Spinal cord (tissue), 10 donors: ENCODE data around the gene ZNF438. TPM values are rescaled to one million over a fixed set of nuclear protein-coding genes. Genes with fewer than 3 reads are reported as not detected.

Source experiments
- DNase-seq, 6 donors: peaks; one replicate each; pipeline versions ENCODE4 v3.0.0 to v3.0.0-alpha.2; 2013 to 2015; ENCODE audit warnings: low spot score in 6 of 6, low read depth in 4 of 6
- H3K27ac ChIP-seq: one replicate; pipeline ENCODE4 v1.5.1; 2013; ENCODE audit warnings: low read depth, low read length, control low read depth
- H3K27me3 ChIP-seq: one replicate; pipeline ENCODE4 v1.6.1; 2013; ENCODE audit warnings: low read length; ENCODE audit not compliant: control insufficient read depth, insufficient read depth
- H3K36me3 ChIP-seq: one replicate; pipeline ENCODE4 v1.6.1; 2013; ENCODE audit warnings: low read length; ENCODE audit not compliant: control insufficient read depth, insufficient read depth
- H3K4me1 ChIP-seq: one replicate; pipeline ENCODE4 v1.6.1; 2013; ENCODE audit warnings: low read length; ENCODE audit not compliant: control insufficient read depth, insufficient read depth
- H3K4me3 ChIP-seq: one replicate; pipeline ENCODE4 v1.5.1; 2013; ENCODE audit warnings: low read depth, low read length, control low read depth
- H3K9me3 ChIP-seq: one replicate; pipeline ENCODE4 v1.6.1; 2013; ENCODE audit warnings: low read length; ENCODE audit not compliant: control insufficient read depth, insufficient read depth
- WGBS: methylation state at CpG from one replicate; pipeline ENCODE4 v1.1.5; 2013; ENCODE audit warnings: missing lambda C conversion rate; ENCODE audit not compliant: insufficient coverage; 5-methylcytosine and 5-hydroxymethylcytosine counted together
- polyA plus RNA-seq, 2 donors: library from polyadenylated mRNA; unstranded; fragments of 120-200 nt; gene quantifications; one replicate each; pipeline ENCODE4 v1.2.1, GENCODE V29; 2013; ENCODE audit not compliant: insufficient read length in 2 of 2
- total RNA-seq, 2 donors: library from RNA; depleted of rRNA in 1 of 2; stranded (reverse); fragments of 120-200 nt in 1 of 2; fragments of >200 nt in 1 of 2; gene quantifications; one replicate each; pipeline versions ENCODE4 v1.2.3 to v1.2.4, GENCODE V29; 2013 to 2014
- donor health status: healthy.

ZNF438 gene
- total and polyA plus RNA-seq, 4 donors = 5.8 to 12.4 (median 7.0) TPM

- Histone ChIP-seq H3K4me1 (no peaks in the 10 kb centered on the region), H3K36me3 (peaks cover 3% of the 10 kb centered on the region), H3K27ac (no peak overlapping the region), H3K27me3 (no peaks in the 10 kb centered on the region), H3K9me3 (peaks cover 5% of the 10 kb centered on the region), H3K4me3 (no peak overlapping the region)
- WGBS = 100% methylated on average over 3 of the region's 4 CpGs
- DNase-seq = no peak
Observed at GRCh38 chr10:30992681-30993080, 39.0 kb downstream of the ZNF438 start.

- Histone ChIP-seq H3K27me3 (no peaks in the 10 kb centered on the region), H3K4me3 (no peak overlapping the region), H3K36me3 (peaks cover 3% of the 10 kb centered on the region), H3K9me3 (peaks cover 5% of the 10 kb centered on the region), H3K27ac (no peak overlapping the region), H3K4me1 (no peaks in the 10 kb centered on the region)
- whole genome bisulfite sequencing = 86% methylated on average over 1 of the region's 1 CpG
- DNase-seq = no peak
Observed at GRCh38 chr10:30991647-30992011, 40.0 kb downstream of the ZNF438 start.

- no peak overlapping the region for H3K4me3 ChIP-seq
- no peaks in the 10 kb centered on the region for H3K4me1 ChIP-seq
- H3K27me3 ChIP-seq = no peaks in the 10 kb centered on the region
- H3K36me3 ChIP-seq = peaks cover 3% of the 10 kb centered on the region
- 91% methylated on average over 2 of the region's 2 CpGs for WGBS
- H3K9me3 ChIP-seq = peaks cover 5% of the 10 kb centered on the region
- DNase-seq = no peak
- no peak overlapping the region for H3K27ac ChIP-seq
Observed at GRCh38 chr10:30990971-30991646, 40.6 kb downstream of the ZNF438 start.

GRCh38 chr10:30990351-30990750 lies 41.3 kb downstream of the ZNF438 start:
- H3K4me3 ChIP-seq = no peak overlapping the region

GRCh38 chr10:30988831-30989435 lies 42.7 kb downstream of the ZNF438 start:
- Histone ChIP-seq H3K27me3 (no peaks in the 10 kb centered on the region), H3K27ac (no peak overlapping the region), H3K4me1 (no peaks in the 10 kb centered on the region), H3K36me3 (peaks cover 3% of the 10 kb centered on the region), H3K4me3 (no peak overlapping the region), H3K9me3 (no peaks in the 10 kb centered on the region)
- no peak for DNase-seq
- WGBS = no CpG with 5 or more reads among the region's 1 CpG

More at GRCh38 chr10:30990351-30990750, 41.3 kb downstream of the ZNF438 start:
- Histone ChIP-seq H3K4me1 (no peaks in the 10 kb centered on the region), H3K9me3 (peaks cover 4% of the 10 kb centered on the region), H3K27me3 (no peaks in the 10 kb centered on the region), H3K36me3 (peaks cover 3% of the 10 kb centered on the region), H3K27ac (no peak overlapping the region)
- no peak for DNase-seq
- WGBS = no CpG with 5 or more reads among the region's 2 CpGs

GRCh38 chr10:30987463-30987862 lies 44.2 kb downstream of the ZNF438 start:
- no peak overlapping the region for H3K27ac ChIP-seq
- no peak for DNase-seq
- no peak overlapping the region for H3K4me3 ChIP-seq
- no peaks in the 10 kb centered on the region for H3K4me1 ChIP-seq
- no peaks in the 10 kb centered on the region for H3K9me3 ChIP-seq
- H3K36me3 ChIP-seq = no peaks in the 10 kb centered on the region
- no peaks in the 10 kb centered on the region for H3K27me3 ChIP-seq
- no CpG with 5 or more reads among the region's 5 CpGs for WGBS

GRCh38 chr10:30986053-30986555 lies 45.6 kb downstream of the ZNF438 start:
- Histone ChIP-seq H3K27me3 (no peaks in the 10 kb centered on the region), H3K9me3 (no peaks in the 10 kb centered on the region), H3K4me3 (no peak overlapping the region), H3K4me1 (peaks cover 5% of the 10 kb centered on the region), H3K36me3 (no peaks in the 10 kb centered on the region), H3K27ac (no peak overlapping the region)
- 100% methylated on average over 1 of the region's 3 CpGs for WGBS
- no peak for DNase-seq

- Histone ChIP-seq H3K27me3 (no peaks in the 10 kb centered on the region), H3K9me3 (no peaks in the 10 kb centered on the region), H3K4me1 (peaks cover 5% of the 10 kb centered on the region)
Observed at GRCh38 chr10:30985512-30985911, 46.2 kb downstream of the ZNF438 start.

GRCh38 chr10:30984563-30985328 lies 46.9 kb downstream of the ZNF438 start:
- no peak for DNase-seq
- no peaks in the 10 kb centered on the region for H3K9me3 ChIP-seq
- no peak overlapping the region for H3K4me3 ChIP-seq
- 71% methylated on average over 1 of the region's 4 CpGs for WGBS
- H3K27ac ChIP-seq = no peak overlapping the region
- peaks cover 5% of the 10 kb centered on the region for H3K4me1 ChIP-seq
- H3K27me3 ChIP-seq = no peaks in the 10 kb centered on the region
- H3K36me3 ChIP-seq = no peaks in the 10 kb centered on the region

More at GRCh38 chr10:30985512-30985911, 46.2 kb downstream of the ZNF438 start:
- WGBS = no CpG with 5 or more reads among the region's 1 CpG
- H3K36me3 ChIP-seq = no peaks in the 10 kb centered on the region
- H3K4me3 ChIP-seq = no peak overlapping the region
- DNase-seq = no peak
- no peak overlapping the region for H3K27ac ChIP-seq
